ENCODE results near the gene NAALADL2. TPM values are rescaled to one million over a fixed set of nuclear protein-coding genes. Genes with fewer than 3 reads are reported as not detected.

NAALADL2 gene
- total RNA-seq, 1 experiment from 2014 or later, result not detected

- Histone ChIP-seq H3K27ac (ENCODE audit: low read length) (no peak overlapping the region), H3K4me3 (ENCODE audit: low read length) (no peak overlapping the region), H3K27me3 (ENCODE audit: low read length) (no peaks in the 10 kb centered on the region), H3K9ac (ENCODE audit: low read length) (no peak overlapping the region), H3K4me1 (ENCODE audit: low read length) (no peaks in the 10 kb centered on the region), H2AFZ (ENCODE audit: low read length) (no peak overlapping the region), H3K9me2 (replicated peaks; ENCODE audit: insufficient read depth, low read length) (no peaks in the 10 kb centered on the region), H4K20me1 (ENCODE audit: insufficient read depth, low read depth, low read length) (no peaks in the 10 kb centered on the region), H3K9me3 (ENCODE audit: low read length) (peaks cover 23% of the 10 kb centered on the region), H3K36me3 (ENCODE audit: insufficient read depth, low read length) (no peaks in the 10 kb centered on the region), H3K4me2 (ENCODE audit: low read depth, low read length, poor library complexity, severe bottlenecking) (no peak overlapping the region), H3K79me2 (ENCODE audit: low read length) (no peaks in the 10 kb centered on the region)
- no peak for DNase-seq
Measured at GRCh38 chr3:175310046-175310445, 450.9 kb downstream of the NAALADL2 start.

- no peak overlapping the region for H3K27ac ChIP-seq (ENCODE audit: low read length)
- no peaks in the 10 kb centered on the region for H3K79me2 ChIP-seq (ENCODE audit: low read length)
- no peaks in the 10 kb centered on the region for H3K36me3 ChIP-seq (ENCODE audit: insufficient read depth, low read length)
- H3K4me3 ChIP-seq (ENCODE audit: low read length), result no peak overlapping the region
- no peaks in the 10 kb centered on the region for H3K4me1 ChIP-seq (ENCODE audit: low read length)
- H2AFZ ChIP-seq (ENCODE audit: low read length), result no peak overlapping the region
- no peak for DNase-seq
- H3K27me3 ChIP-seq (ENCODE audit: low read length), result no peaks in the 10 kb centered on the region
- H3K9me3 ChIP-seq (ENCODE audit: low read length), result peaks cover 25% of the 10 kb centered on the region
- H3K9ac ChIP-seq (ENCODE audit: low read length), result no peak overlapping the region
- H3K9me2 ChIP-seq (replicated peaks; ENCODE audit: insufficient read depth, low read length), result no peaks in the 10 kb centered on the region
- H4K20me1 ChIP-seq (ENCODE audit: insufficient read depth, low read depth, low read length), result no peaks in the 10 kb centered on the region
- no peak overlapping the region for H3K4me2 ChIP-seq (ENCODE audit: low read depth, low read length, poor library complexity, severe bottlenecking)
Measured at GRCh38 chr3:175311404-175311803, 452.3 kb downstream of the NAALADL2 start.

- Histone ChIP-seq H3K27me3 (ENCODE audit: low read length) (no peaks in the 10 kb centered on the region), H3K36me3 (ENCODE audit: insufficient read depth, low read length) (no peaks in the 10 kb centered on the region), H3K79me2 (ENCODE audit: low read length) (no peaks in the 10 kb centered on the region), H3K4me2 (ENCODE audit: low read depth, low read length, poor library complexity, severe bottlenecking) (no peak overlapping the region), H4K20me1 (ENCODE audit: insufficient read depth, low read depth, low read length) (no peaks in the 10 kb centered on the region), H3K4me3 (ENCODE audit: low read length) (no peak overlapping the region), H3K9me3 (ENCODE audit: low read length) (peaks cover 26% of the 10 kb centered on the region), H3K4me1 (ENCODE audit: low read length) (no peaks in the 10 kb centered on the region), H3K9ac (ENCODE audit: low read length) (no peak overlapping the region), H2AFZ (ENCODE audit: low read length) (no peak overlapping the region), H3K9me2 (replicated peaks; ENCODE audit: insufficient read depth, low read length) (no peaks in the 10 kb centered on the region), H3K27ac (ENCODE audit: low read length) (no peak overlapping the region)
- DNase-seq, result no peak
Measured at GRCh38 chr3:175311946-175312345, 452.8 kb downstream of the NAALADL2 start.

GRCh38 chr3:175312791-175313190 lies 453.7 kb downstream of the NAALADL2 start:
- Histone ChIP-seq H3K4me1 (ENCODE audit: low read length) (no peaks in the 10 kb centered on the region), H3K4me3 (ENCODE audit: low read length) (no peak overlapping the region), H2AFZ (ENCODE audit: low read length) (no peak overlapping the region), H4K20me1 (ENCODE audit: insufficient read depth, low read depth, low read length) (no peaks in the 10 kb centered on the region), H3K36me3 (ENCODE audit: insufficient read depth, low read length) (no peaks in the 10 kb centered on the region), H3K27ac (ENCODE audit: low read length) (no peak overlapping the region), H3K9me2 (replicated peaks; ENCODE audit: insufficient read depth, low read length) (no peaks in the 10 kb centered on the region), H3K4me2 (ENCODE audit: low read depth, low read length, poor library complexity, severe bottlenecking) (no peak overlapping the region), H3K9ac (ENCODE audit: low read length) (no peak overlapping the region), H3K9me3 (ENCODE audit: low read length) (peaks cover 25% of the 10 kb centered on the region), H3K79me2 (ENCODE audit: low read length) (no peaks in the 10 kb centered on the region), H3K27me3 (ENCODE audit: low read length) (no peaks in the 10 kb centered on the region)
- DNase-seq, result no peak

- Histone ChIP-seq H3K4me2 (ENCODE audit: low read depth, low read length, poor library complexity, severe bottlenecking) (no peak overlapping the region), H3K4me1 (ENCODE audit: low read length) (no peaks in the 10 kb centered on the region), H3K9me3 (ENCODE audit: low read length) (peaks cover 29% of the 10 kb centered on the region), H3K9ac (ENCODE audit: low read length) (no peak overlapping the region), H4K20me1 (ENCODE audit: insufficient read depth, low read depth, low read length) (no peaks in the 10 kb centered on the region), H3K4me3 (ENCODE audit: low read length) (no peak overlapping the region), H3K36me3 (ENCODE audit: insufficient read depth, low read length) (no peaks in the 10 kb centered on the region), H3K27ac (ENCODE audit: low read length) (no peak overlapping the region), H3K27me3 (ENCODE audit: low read length) (no peaks in the 10 kb centered on the region), H3K79me2 (ENCODE audit: low read length) (no peaks in the 10 kb centered on the region), H3K9me2 (replicated peaks; ENCODE audit: insufficient read depth, low read length) (no peaks in the 10 kb centered on the region), H2AFZ (ENCODE audit: low read length) (no peak overlapping the region)
- no peak for DNase-seq
Measured at GRCh38 chr3:175316799-175317198, 457.7 kb downstream of the NAALADL2 start.

- no peaks in the 10 kb centered on the region for H3K9me2 ChIP-seq (replicated peaks; ENCODE audit: insufficient read depth, low read length)
- H2AFZ ChIP-seq (ENCODE audit: low read length), result no peak overlapping the region
Measured at GRCh38 chr3:175325440-175325839, 466.3 kb downstream of the NAALADL2 start.

GRCh38 chr3:175326041-175326440 lies 466.9 kb downstream of the NAALADL2 start:
- H3K4me3 ChIP-seq (ENCODE audit: low read length), result no peak overlapping the region
- no peaks in the 10 kb centered on the region for H3K79me2 ChIP-seq (ENCODE audit: low read length)
- no peaks in the 10 kb centered on the region for H3K36me3 ChIP-seq (ENCODE audit: insufficient read depth, low read length)
- no peak overlapping the region for H3K27ac ChIP-seq (ENCODE audit: low read length)
- H3K9ac ChIP-seq (ENCODE audit: low read length), result no peak overlapping the region
- H3K4me2 ChIP-seq (ENCODE audit: low read depth, low read length, poor library complexity, severe bottlenecking), result no peak overlapping the region
- peaks cover 29% of the 10 kb centered on the region for H3K9me3 ChIP-seq (ENCODE audit: low read length)
- no peaks in the 10 kb centered on the region for H3K9me2 ChIP-seq (replicated peaks; ENCODE audit: insufficient read depth, low read length)
- no peak for DNase-seq
- H2AFZ ChIP-seq (ENCODE audit: low read length), result no peak overlapping the region
- H3K4me1 ChIP-seq (ENCODE audit: low read length), result no peaks in the 10 kb centered on the region
- H3K27me3 ChIP-seq (ENCODE audit: low read length), result no peaks in the 10 kb centered on the region
- no peaks in the 10 kb centered on the region for H4K20me1 ChIP-seq (ENCODE audit: insufficient read depth, low read depth, low read length)

More at GRCh38 chr3:175325440-175325839, 466.3 kb downstream of the NAALADL2 start:
- Histone ChIP-seq H3K4me1 (ENCODE audit: low read length) (no peaks in the 10 kb centered on the region), H3K79me2 (ENCODE audit: low read length) (no peaks in the 10 kb centered on the region), H3K4me2 (ENCODE audit: low read depth, low read length, poor library complexity, severe bottlenecking) (no peak overlapping the region), H3K27me3 (ENCODE audit: low read length) (no peaks in the 10 kb centered on the region), H4K20me1 (ENCODE audit: insufficient read depth, low read depth, low read length) (no peaks in the 10 kb centered on the region), H3K9ac (ENCODE audit: low read length) (no peak overlapping the region), H3K27ac (ENCODE audit: low read length) (no peak overlapping the region), H3K36me3 (ENCODE audit: insufficient read depth, low read length) (no peaks in the 10 kb centered on the region), H3K4me3 (ENCODE audit: low read length) (no peak overlapping the region), H3K9me3 (ENCODE audit: low read length) (peaks cover 26% of the 10 kb centered on the region)
- no peak for DNase-seq

GRCh38 chr3:175329373-175329772 lies 470.2 kb downstream of the NAALADL2 start:
- no peak for DNase-seq

GRCh38 chr3:175335229-175335628 lies 476.1 kb downstream of the NAALADL2 start:
- no peaks in the 10 kb centered on the region for H3K79me2 ChIP-seq (ENCODE audit: low read length)
- H2AFZ ChIP-seq (ENCODE audit: low read length), result no peak overlapping the region
- no peaks in the 10 kb centered on the region for H3K27me3 ChIP-seq (ENCODE audit: low read length)
- no peak overlapping the region for H3K4me2 ChIP-seq (ENCODE audit: low read depth, low read length, poor library complexity, severe bottlenecking)
- H3K9ac ChIP-seq (ENCODE audit: low read length), result no peak overlapping the region
- no peaks in the 10 kb centered on the region for H3K4me1 ChIP-seq (ENCODE audit: low read length)
- no peak overlapping the region for H3K4me3 ChIP-seq (ENCODE audit: low read length)
- H3K9me3 ChIP-seq (ENCODE audit: low read length), result peaks cover 39% of the 10 kb centered on the region
- no peak overlapping the region for H3K27ac ChIP-seq (ENCODE audit: low read length)
- H4K20me1 ChIP-seq (ENCODE audit: insufficient read depth, low read depth, low read length), result no peaks in the 10 kb centered on the region
- no peaks in the 10 kb centered on the region for H3K9me2 ChIP-seq (replicated peaks; ENCODE audit: insufficient read depth, low read length)
- no peaks in the 10 kb centered on the region for H3K36me3 ChIP-seq (ENCODE audit: insufficient read depth, low read length)
- no peak for DNase-seq

More at GRCh38 chr3:175329373-175329772, 470.2 kb downstream of the NAALADL2 start:
- Histone ChIP-seq H4K20me1 (ENCODE audit: insufficient read depth, low read depth, low read length) (no peaks in the 10 kb centered on the region), H2AFZ (ENCODE audit: low read length) (no peak overlapping the region), H3K4me3 (ENCODE audit: low read length) (no peak overlapping the region), H3K9ac (ENCODE audit: low read length) (no peak overlapping the region), H3K27ac (ENCODE audit: low read length) (no peak overlapping the region), H3K4me2 (ENCODE audit: low read depth, low read length, poor library complexity, severe bottlenecking) (no peak overlapping the region), H3K9me2 (replicated peaks; ENCODE audit: insufficient read depth, low read length) (no peaks in the 10 kb centered on the region), H3K27me3 (ENCODE audit: low read length) (no peaks in the 10 kb centered on the region), H3K79me2 (ENCODE audit: low read length) (no peaks in the 10 kb centered on the region), H3K9me3 (ENCODE audit: low read length) (peaks cover 46% of the 10 kb centered on the region), H3K36me3 (ENCODE audit: insufficient read depth, low read length) (no peaks in the 10 kb centered on the region), H3K4me1 (ENCODE audit: low read length) (no peaks in the 10 kb centered on the region)
